HG03103 (cell line): ENCODE data around the gene EML3.
"Not testable (repeated sequence)": the region's sequence is repeated elsewhere in the genome, so short reads cannot be mapped to it uniquely, and the experiment has no call there.

Source experiments
- ATAC-seq: cut with Tn5 transposase; IDR thresholded peaks from one replicate; pipeline ENCODE4 v1.9.1; 2021; ENCODE audit warnings: low read depth; ENCODE audit not compliant: unreplicated experiment

Gene EML3

GRCh38 chr11:62599901-62600300 is 12.7 kb downstream of the EML3 start:
- ATAC-seq = no peak

DNA sequence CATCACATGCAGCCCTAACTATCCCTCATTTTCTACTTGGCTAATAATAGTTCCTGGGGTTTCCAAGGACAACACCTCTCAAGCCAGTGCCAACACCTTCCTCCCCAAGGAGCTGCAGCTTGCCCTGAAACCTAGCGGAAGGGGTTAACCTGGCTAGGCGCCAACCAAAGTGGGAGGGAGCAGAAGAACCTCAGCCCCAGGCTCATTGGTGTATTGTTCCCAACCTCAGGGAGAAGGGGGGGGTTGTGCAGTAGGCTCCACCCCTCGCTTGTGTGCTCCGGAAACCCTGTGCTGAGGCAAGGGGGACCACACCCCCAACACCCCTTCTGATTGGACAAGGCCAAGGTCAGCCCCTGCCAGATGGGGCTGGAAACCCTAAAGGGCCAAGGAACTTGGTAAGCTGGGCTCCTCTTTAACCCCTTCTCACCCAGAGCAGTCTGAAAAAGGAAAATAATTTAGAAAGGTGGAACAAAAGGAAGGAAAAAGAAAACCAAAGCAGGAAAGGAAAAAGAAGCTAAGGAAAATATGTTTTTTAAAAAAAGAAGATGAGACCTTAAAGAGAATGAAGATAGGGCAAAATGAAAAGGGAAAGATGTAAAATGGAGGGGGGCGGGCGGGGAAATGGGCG is 13.4 kb downstream of the EML3 start:
- peak; percentile 43 for ATAC-seq

DNA sequence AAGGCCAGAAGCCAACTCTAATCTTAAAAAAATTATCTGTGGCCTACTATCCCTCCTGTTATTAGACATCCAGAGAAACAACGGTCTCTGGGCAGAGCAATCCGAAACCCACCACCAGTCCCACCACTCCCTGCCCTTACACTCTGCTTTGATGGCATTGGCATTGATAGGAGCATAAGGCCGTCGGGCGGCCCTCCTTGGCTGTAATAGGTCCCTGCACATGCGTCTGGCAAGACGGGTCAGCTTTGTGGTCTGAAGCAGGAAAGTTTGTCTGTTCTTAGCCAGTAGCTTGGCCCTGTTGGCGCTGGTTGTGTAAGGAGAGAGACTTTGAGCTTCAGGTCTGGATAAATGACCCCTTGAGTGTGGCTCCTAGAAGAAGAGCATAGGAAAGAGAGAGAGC is 17.5 kb downstream of the EML3 start:
- ATAC-seq = no peak

GRCh38 chr11:62593434-62594044 is 19.0 kb downstream of the EML3 start:
- ATAC-seq = no peak

GRCh38 chr11:62592989-62593421 is 19.6 kb downstream of the EML3 start:
- no peak for ATAC-seq

DNA sequence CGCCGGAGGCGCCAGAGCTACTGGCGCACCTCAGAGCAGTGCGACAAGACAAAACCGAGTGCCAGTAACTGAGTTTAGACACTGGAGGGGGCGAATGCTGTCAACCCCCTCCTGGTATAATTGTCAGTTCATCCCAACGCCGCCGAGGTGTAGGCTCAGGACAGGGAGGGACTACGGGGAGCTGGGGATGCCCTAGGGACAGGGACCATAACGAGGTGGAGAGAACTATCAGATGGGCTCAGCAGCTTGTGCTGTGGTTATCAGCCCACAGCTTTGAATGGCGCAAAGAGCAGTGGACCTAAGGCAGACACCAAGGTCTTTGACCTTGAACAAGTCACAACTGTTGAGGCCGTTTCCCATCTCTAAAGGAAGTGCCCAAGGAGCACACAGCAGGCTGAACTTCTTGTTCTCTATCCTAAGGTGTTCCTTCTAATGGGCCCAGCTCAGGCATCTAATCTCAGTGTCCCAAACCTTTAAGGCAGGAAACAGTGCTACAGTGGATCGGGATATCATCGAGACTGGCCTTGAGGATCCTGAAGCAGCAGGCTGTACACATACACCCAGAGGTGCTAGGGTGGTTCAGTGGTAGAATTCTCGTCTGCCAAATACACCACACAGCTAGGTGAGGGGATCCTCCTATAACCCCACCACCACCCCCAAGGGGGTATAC is 20.3 kb downstream of the EML3 start:
- ATAC-seq = no peak

DNA sequence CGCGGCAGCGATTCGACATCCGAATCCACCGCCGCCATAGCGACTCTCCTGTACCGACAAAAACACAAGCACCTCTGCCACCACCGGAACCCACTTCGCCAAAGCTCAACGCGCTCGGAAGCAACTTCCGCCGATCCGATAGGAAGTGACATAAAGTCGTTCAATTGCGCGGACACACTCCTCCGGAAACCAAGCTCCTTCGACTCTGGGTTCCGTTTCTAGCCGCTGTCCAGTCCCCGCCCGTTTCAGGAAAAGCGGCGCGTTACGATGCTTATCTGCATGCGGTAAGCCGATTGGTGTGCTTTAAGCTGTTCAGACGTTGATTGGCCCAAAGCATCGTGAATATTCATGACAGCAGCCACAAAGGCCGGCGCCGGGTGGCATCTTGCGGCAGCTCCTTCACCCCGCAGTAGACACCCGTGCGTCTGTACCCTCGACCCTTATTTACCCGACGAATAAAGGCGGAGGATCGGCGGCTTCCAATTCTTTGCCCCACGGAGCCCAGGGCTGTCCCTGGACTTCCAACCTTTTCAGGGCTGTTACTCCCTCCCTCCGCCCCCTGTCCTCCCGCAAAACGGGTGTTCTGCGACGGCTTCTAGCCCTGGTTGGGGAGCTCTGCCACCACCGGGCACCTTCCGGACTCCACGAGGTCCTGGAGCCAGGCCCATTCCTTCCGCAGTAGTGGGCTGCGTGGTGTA is 21.0 kb downstream of the EML3 start, which contains the start of gene TUT1:
Gene TUT1, minus strand, starts transcription at position 76 of the 698 bp plus-strand sequence. Its CDS starts 38 bp downstream, at position 38.
- ATAC-seq = peak; percentile 79

DNA sequence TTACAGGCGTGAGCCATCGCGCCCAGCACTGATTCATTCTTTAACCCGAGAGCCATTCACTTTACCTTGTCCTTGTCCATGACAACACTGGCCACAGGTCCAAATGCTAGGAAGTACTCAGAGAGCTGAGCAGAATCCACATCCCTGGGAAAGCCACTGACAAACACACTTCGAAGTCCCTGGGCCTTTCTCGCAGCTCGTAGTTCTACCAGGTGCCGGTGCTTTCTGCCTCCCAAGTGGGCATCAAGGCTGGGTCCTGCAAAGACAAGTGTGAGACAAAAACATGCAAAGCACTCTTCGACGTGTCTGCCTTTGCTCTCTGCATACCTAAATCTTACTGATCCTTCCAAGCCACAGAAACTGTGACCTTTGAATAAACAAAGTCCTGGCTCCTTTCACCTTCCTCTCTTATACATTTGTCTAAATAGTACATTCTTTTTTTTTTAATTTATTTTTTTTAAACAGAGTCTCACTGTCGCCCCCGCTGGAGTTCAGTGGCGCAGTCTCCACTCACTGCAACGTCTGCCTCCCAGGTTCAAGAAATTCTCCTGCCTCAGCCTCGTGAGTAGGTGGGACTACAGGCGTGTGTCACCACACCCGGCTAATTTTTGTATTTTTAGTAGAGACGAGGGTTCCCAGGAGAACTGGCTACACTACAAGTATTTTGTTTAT is 23.5 kb downstream of the EML3 start:
- no peak for ATAC-seq

DNA sequence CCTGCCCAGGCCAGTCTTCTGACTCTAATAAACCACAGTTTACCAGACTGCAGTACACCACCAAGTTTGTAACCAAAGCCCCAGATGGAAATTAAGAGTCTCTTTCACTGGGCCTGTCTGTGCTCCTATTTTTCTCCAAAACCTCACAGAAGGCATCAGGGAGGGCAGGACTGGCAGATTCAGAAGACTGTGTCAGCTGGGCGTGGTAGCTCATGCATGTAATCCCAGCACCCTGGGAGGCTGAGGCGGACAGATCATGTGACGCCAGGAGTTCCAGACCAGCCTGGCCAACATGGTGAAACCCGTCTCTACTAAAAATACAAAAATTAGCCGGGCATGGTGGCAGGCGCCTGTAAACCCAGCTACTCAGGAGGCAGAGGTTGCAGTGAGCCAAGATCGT is 27.2 kb downstream of the EML3 start:
- not testable (repeated sequence) for ATAC-seq

- ATAC-seq = not testable (repeated sequence)
Observed at GRCh38 chr11:62581735-62582134, 30.8 kb downstream of the EML3 start.

DNA sequence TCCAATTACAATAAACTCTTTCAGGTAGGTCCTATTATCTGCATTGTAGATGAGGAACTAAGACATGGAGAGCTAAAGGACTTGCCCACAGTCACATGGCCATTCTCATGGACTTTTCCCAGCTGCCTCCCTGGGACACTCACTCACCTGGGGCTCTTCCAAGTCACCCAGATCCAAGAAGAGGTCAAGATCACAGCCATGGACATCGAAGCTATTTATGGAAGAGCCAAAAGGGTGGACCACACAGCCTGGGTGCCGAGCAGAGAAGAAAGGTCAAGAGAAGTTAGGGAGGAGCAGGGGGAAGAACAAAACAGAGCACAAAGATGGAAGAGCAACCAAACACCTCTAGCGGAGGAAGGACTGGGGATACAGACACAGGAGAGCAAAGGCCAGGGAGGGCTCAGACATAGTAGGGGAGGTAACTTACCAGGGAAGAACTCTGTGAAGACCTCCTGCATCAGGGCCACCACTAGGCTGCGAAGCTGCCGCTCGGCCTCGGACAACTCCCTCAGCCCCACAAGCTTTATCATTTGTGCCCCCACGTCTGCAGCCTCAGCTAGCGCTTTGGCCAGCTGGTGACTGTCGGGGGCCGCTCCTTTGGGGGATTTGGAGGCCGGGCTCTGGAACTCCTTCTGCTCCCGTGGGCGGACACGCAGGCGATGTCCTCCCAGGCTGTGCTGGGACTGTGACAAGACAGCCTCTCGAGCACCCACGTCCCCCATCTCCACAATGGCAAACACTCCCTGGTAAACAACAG is 31.4 kb downstream of the EML3 start:
- ATAC-seq = no peak

DNA sequence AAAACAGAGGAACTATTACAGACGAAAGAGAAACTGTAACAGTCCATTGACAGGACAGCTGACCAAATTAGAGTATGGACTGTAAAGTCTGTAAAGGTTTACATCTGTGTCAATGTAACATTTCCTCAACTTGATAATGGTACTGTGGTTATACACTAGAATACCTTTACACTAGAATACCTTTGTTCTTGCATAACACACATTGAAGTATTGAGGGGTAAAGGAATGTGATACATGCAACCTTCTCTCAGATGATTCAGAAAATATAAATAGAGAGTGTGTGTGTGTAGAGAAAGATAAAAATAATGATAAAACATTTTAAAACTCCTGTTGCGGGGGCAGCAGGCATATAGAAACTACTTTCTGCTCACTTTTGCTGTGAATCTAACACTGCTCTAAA is 33.3 kb downstream of the EML3 start:
- no peak for ATAC-seq

DNA sequence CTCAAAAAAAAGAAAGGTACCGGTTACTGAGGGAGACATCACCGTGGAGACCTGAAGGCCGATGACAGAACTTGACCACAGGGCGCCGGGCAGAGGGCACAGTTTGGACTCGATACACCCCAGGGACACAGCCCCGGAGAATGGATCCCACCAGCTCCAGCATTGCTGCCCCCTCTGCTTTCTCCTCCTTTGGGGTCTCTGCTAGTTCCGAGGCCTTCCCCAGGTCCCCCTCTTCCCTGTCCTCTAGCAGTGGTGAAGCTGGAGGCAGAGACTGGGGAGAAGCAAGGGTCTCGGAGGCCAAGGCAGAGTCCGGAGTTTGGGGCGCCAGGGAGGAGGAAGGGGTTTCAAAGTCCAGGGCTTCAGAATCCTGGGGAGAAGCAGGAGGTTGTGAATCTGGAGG is 34.0 kb downstream of the EML3 start:
- no peak for ATAC-seq

- ATAC-seq = no peak
Observed at GRCh38 chr11:62577046-62577714, 35.4 kb downstream of the EML3 start.

GRCh38 chr11:62575837-62576236 is 36.7 kb downstream of the EML3 start:
- no peak for ATAC-seq

- no peak for ATAC-seq
Observed at GRCh38 chr11:62575156-62575555, 37.4 kb downstream of the EML3 start.

- no peak for ATAC-seq
Observed at GRCh38 chr11:62574363-62575071, 38.1 kb downstream of the EML3 start.

DNA sequence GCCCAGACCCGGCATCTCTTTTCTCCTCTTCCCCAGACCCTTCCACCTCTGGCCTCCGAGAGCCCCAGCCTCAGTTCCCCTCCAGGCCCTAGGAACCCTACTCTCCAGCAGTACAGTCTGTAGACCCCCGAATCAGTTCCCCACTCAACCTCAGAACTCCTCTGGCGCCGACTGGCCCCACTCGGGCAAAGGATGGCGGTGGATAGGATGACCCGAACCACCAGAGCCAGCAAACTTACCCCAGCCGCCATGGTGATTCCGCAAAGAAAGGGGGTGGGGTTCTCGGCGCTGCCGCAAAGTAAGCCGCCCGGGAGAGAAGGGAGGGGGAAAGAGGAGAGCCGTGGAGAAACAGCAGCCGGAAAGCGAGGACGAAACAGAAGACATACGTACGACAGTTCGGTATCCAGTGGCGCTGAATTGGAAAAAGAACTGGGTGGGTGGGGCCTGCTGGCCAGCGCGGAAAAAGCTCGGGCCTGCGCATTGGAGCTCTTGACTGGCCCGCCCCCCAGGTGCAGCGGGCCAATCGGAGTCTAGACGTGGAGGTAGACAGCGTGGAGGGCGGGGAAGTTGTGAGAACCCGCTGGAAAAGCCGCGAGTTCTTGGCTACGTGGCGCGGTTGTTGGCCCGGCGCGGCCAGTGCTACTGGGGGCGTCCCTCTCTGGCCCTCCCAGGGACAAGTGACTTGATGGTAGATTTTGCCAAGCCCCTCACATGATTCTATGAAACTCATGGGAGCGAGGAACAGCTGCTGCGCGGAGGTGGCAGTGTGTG is 38.8 kb downstream of the EML3 start, which contains the start of gene EEF1G:
Gene EEF1G, minus strand, starts transcription at position 300 of the 771 bp plus-strand sequence. Its CDS starts 49 bp downstream, at position 251.
- ATAC-seq = peak; percentile 87
